ENCODE data around the gene MARCHF10. TPM values are rescaled to one million over a fixed set of nuclear protein-coding genes. Genes with fewer than 3 reads are reported as not detected.

MARCHF10 gene
- total RNA-seq, 1 experiment from 2014 or later: not detected

DNA sequence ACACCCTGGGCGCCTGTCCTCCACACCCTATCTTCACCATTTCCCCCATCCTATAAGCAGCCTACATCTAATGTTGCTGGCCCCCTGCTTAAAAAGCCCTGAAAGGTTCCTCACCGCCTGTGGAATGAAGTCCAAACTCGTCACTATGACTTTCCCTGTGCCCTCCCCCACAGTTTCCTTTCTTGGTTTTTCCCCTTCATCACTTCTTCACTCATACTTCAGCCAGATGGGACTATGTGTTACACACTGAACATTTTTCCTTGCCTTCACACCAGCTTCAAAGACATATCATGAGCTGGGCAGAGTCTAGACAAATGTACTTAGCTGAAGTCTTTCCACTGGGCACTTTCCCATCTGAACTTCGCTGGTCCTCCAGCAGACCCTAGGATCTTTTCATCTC, 1.5 kb upstream of the MARCHF10 start:
- H3K27ac ChIP-seq (ENCODE audit: low read length): no peak overlapping the region
- H3K9me3 ChIP-seq (ENCODE audit: low read length): no peaks in the 10 kb centered on the region
- no peak overlapping the region for H3K9ac ChIP-seq (ENCODE audit: low read length)
- peaks cover 3% of the 10 kb centered on the region; the same call in 1 of the 2 replicates for H3K4me1 ChIP-seq (ENCODE audit: low read length)
- H2AFZ ChIP-seq (ENCODE audit: low read length): no peak overlapping the region
- DNase-seq: no peak
- no peaks in the 10 kb centered on the region for H4K20me1 ChIP-seq (ENCODE audit: insufficient read depth, low read depth, low read length)
- H3K36me3 ChIP-seq (ENCODE audit: insufficient read depth, low read length): no peaks in the 10 kb centered on the region
- no peaks in the 10 kb centered on the region for H3K9me2 ChIP-seq (replicated peaks; ENCODE audit: insufficient read depth, low read length)
- H3K4me2 ChIP-seq (ENCODE audit: low read depth, low read length, poor library complexity, severe bottlenecking): no peak overlapping the region
- H3K79me2 ChIP-seq (ENCODE audit: low read length): no peaks in the 10 kb centered on the region
- H3K4me3 ChIP-seq (ENCODE audit: low read length): no peak overlapping the region
- no peaks in the 10 kb centered on the region; the same call in none of the 2 replicates for H3K27me3 ChIP-seq (ENCODE audit: low read length)

GRCh38 chr17:62808576-62808970, 459 bp upstream of the MARCHF10 start:
- no peak for DNase-seq
- Histone ChIP-seq H3K27me3 (ENCODE audit: low read length) (no peaks in the 10 kb centered on the region; the same call in 1 of the 2 replicates), H3K9me3 (ENCODE audit: low read length) (no peaks in the 10 kb centered on the region), H3K27ac (ENCODE audit: low read length) (no peak overlapping the region), H2AFZ (ENCODE audit: low read length) (no peak overlapping the region), H4K20me1 (ENCODE audit: insufficient read depth, low read depth, low read length) (no peaks in the 10 kb centered on the region), H3K4me1 (ENCODE audit: low read length) (peaks cover 3% of the 10 kb centered on the region; the same call in 1 of the 2 replicates), H3K9me2 (replicated peaks; ENCODE audit: insufficient read depth, low read length) (no peaks in the 10 kb centered on the region), H3K36me3 (ENCODE audit: insufficient read depth, low read length) (no peaks in the 10 kb centered on the region), H3K4me3 (ENCODE audit: low read length) (no peak overlapping the region), H3K79me2 (ENCODE audit: low read length) (no peaks in the 10 kb centered on the region), H3K9ac (ENCODE audit: low read length) (no peak overlapping the region), H3K4me2 (ENCODE audit: low read depth, low read length, poor library complexity, severe bottlenecking) (peak overlapping the region; percentile 44)

GRCh38 chr17:62805234-62805633, 2.9 kb downstream of the MARCHF10 start:
- Histone ChIP-seq H3K4me3 (ENCODE audit: low read length) (no peak overlapping the region), H3K36me3 (ENCODE audit: insufficient read depth, low read length) (no peaks in the 10 kb centered on the region), H3K9me2 (replicated peaks; ENCODE audit: insufficient read depth, low read length) (no peaks in the 10 kb centered on the region), H3K9me3 (ENCODE audit: low read length) (no peaks in the 10 kb centered on the region), H3K27ac (ENCODE audit: low read length) (no peak overlapping the region), H4K20me1 (ENCODE audit: insufficient read depth, low read depth, low read length) (no peaks in the 10 kb centered on the region), H3K4me2 (ENCODE audit: low read depth, low read length, poor library complexity, severe bottlenecking) (no peak overlapping the region), H3K9ac (ENCODE audit: low read length) (no peak overlapping the region), H3K27me3 (ENCODE audit: low read length) (no peaks in the 10 kb centered on the region; the same call in 1 of the 2 replicates), H3K79me2 (ENCODE audit: low read length) (no peaks in the 10 kb centered on the region), H3K4me1 (ENCODE audit: low read length) (peaks cover 3% of the 10 kb centered on the region; the same call in 1 of the 2 replicates), H2AFZ (ENCODE audit: low read length) (no peak overlapping the region)
- no peak for DNase-seq

DNA sequence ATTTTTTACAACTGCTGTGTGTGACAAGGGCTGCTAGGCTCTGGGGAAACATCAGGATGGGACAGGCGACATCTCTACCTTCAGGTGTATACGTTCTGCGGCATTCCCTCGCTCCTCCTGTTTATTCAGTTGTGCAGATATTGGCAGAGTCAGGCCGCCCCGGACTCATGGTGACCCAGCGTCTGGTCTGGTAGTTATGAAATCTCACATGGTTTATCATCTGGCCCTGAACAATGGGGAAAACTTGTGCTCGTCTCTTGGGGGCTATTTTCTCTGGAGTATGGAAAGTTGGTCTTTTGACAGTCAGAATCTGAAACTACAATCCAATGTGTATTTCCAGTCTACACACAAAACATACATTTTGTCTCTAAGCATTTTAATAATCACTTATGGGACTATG, 3.3 kb downstream of the MARCHF10 start:
- Histone ChIP-seq H3K4me1 (ENCODE audit: low read length) (peaks cover 3% of the 10 kb centered on the region; the same call in 1 of the 2 replicates), H3K9ac (ENCODE audit: low read length) (no peak overlapping the region), H3K36me3 (ENCODE audit: insufficient read depth, low read length) (no peaks in the 10 kb centered on the region), H3K9me3 (ENCODE audit: low read length) (no peaks in the 10 kb centered on the region), H3K79me2 (ENCODE audit: low read length) (no peaks in the 10 kb centered on the region), H2AFZ (ENCODE audit: low read length) (no peak overlapping the region), H4K20me1 (ENCODE audit: insufficient read depth, low read depth, low read length) (no peaks in the 10 kb centered on the region), H3K27me3 (ENCODE audit: low read length) (no peaks in the 10 kb centered on the region; the same call in 1 of the 2 replicates), H3K4me3 (ENCODE audit: low read length) (no peak overlapping the region), H3K27ac (ENCODE audit: low read length) (no peak overlapping the region), H3K4me2 (ENCODE audit: low read depth, low read length, poor library complexity, severe bottlenecking) (no peak overlapping the region), H3K9me2 (replicated peaks; ENCODE audit: insufficient read depth, low read length) (no peaks in the 10 kb centered on the region)
- no peak for DNase-seq

- Histone ChIP-seq H3K9me3 (ENCODE audit: low read length) (no peaks in the 10 kb centered on the region), H3K27ac (ENCODE audit: low read length) (no peak overlapping the region), H3K9me2 (replicated peaks; ENCODE audit: insufficient read depth, low read length) (no peaks in the 10 kb centered on the region), H3K4me1 (ENCODE audit: low read length) (peaks cover 3% of the 10 kb centered on the region; the same call in 1 of the 2 replicates), H3K4me2 (ENCODE audit: low read depth, low read length, poor library complexity, severe bottlenecking) (no peak overlapping the region), H4K20me1 (ENCODE audit: insufficient read depth, low read depth, low read length) (no peaks in the 10 kb centered on the region), H3K27me3 (ENCODE audit: low read length) (no peaks in the 10 kb centered on the region; the same call in 1 of the 2 replicates), H3K36me3 (ENCODE audit: insufficient read depth, low read length) (no peaks in the 10 kb centered on the region), H3K79me2 (ENCODE audit: low read length) (no peaks in the 10 kb centered on the region), H3K4me3 (ENCODE audit: low read length) (no peak overlapping the region), H2AFZ (ENCODE audit: low read length) (no peak overlapping the region), H3K9ac (ENCODE audit: low read length) (no peak overlapping the region)
- DNase-seq: no peak
These were observed 4.1 kb downstream of the MARCHF10 start for GRCh38 chr17:62804025-62804424.

GRCh38 chr17:62802561-62803205, 5.4 kb downstream of the MARCHF10 start:
- Histone ChIP-seq H3K9me2 (replicated peaks; ENCODE audit: insufficient read depth, low read length) (no peaks in the 10 kb centered on the region), H3K4me2 (ENCODE audit: low read depth, low read length, poor library complexity, severe bottlenecking) (no peak overlapping the region), H3K9ac (ENCODE audit: low read length) (no peak overlapping the region), H3K27me3 (ENCODE audit: low read length) (no peaks in the 10 kb centered on the region; the same call in 1 of the 2 replicates), H2AFZ (ENCODE audit: low read length) (no peak overlapping the region), H3K79me2 (ENCODE audit: low read length) (no peaks in the 10 kb centered on the region), H4K20me1 (ENCODE audit: insufficient read depth, low read depth, low read length) (no peaks in the 10 kb centered on the region), H3K9me3 (ENCODE audit: low read length) (no peaks in the 10 kb centered on the region), H3K4me3 (ENCODE audit: low read length) (no peak overlapping the region), H3K4me1 (ENCODE audit: low read length) (no peaks in the 10 kb centered on the region), H3K36me3 (ENCODE audit: insufficient read depth, low read length) (no peaks in the 10 kb centered on the region), H3K27ac (ENCODE audit: low read length) (no peak overlapping the region)
- DNase-seq: no peak

DNA sequence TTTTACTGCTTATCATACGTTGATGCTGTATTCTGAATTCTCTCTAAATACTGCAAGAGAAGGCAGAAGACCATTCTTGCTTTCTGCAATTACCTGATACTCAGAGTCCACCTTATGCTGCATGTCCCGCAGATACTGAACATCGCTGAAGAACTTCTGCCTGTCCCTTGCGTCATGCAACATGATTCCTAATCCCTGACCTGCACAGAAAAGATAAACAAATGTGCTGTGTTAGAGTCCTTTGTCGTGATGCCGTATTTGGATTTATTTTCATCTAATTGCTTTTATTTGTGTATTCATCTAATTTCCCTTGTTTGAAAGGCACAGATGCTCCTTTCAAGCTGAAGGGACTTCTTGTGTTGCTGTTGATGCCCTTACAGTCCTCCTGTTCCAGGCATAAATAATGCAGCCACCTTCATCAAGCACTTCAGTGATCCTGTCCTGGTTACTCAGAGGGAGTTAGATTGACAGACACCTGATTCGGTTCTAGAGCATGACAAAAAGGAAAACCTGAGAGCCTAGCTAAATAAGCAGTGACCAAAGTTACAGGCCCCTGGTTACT, 6.5 kb downstream of the MARCHF10 start:
- DNase-seq: no peak
- no peak overlapping the region for H3K4me3 ChIP-seq (ENCODE audit: low read length)
- no peaks in the 10 kb centered on the region for H3K4me1 ChIP-seq (ENCODE audit: low read length)
- no peak overlapping the region for H2AFZ ChIP-seq (ENCODE audit: low read length)
- H3K27me3 ChIP-seq (ENCODE audit: low read length): no peaks in the 10 kb centered on the region; the same call in 1 of the 2 replicates
- H3K9me3 ChIP-seq (ENCODE audit: low read length): no peaks in the 10 kb centered on the region
- no peak overlapping the region for H3K4me2 ChIP-seq (ENCODE audit: low read depth, low read length, poor library complexity, severe bottlenecking)
- no peak overlapping the region for H3K9ac ChIP-seq (ENCODE audit: low read length)
- H3K27ac ChIP-seq (ENCODE audit: low read length): no peak overlapping the region
- H3K9me2 ChIP-seq (replicated peaks; ENCODE audit: insufficient read depth, low read length): no peaks in the 10 kb centered on the region
- no peaks in the 10 kb centered on the region for H4K20me1 ChIP-seq (ENCODE audit: insufficient read depth, low read depth, low read length)
- H3K36me3 ChIP-seq (ENCODE audit: insufficient read depth, low read length): no peaks in the 10 kb centered on the region
- no peaks in the 10 kb centered on the region for H3K79me2 ChIP-seq (ENCODE audit: low read length)

GRCh38 chr17:62800585-62800984, 7.5 kb downstream of the MARCHF10 start:
- Histone ChIP-seq H3K9me2 (replicated peaks; ENCODE audit: insufficient read depth, low read length) (no peaks in the 10 kb centered on the region), H3K4me1 (ENCODE audit: low read length) (no peaks in the 10 kb centered on the region), H4K20me1 (ENCODE audit: insufficient read depth, low read depth, low read length) (no peaks in the 10 kb centered on the region), H3K4me3 (ENCODE audit: low read length) (no peak overlapping the region), H3K27ac (ENCODE audit: low read length) (no peak overlapping the region), H3K9me3 (ENCODE audit: low read length) (no peaks in the 10 kb centered on the region), H2AFZ (ENCODE audit: low read length) (no peak overlapping the region), H3K4me2 (ENCODE audit: low read depth, low read length, poor library complexity, severe bottlenecking) (no peak overlapping the region), H3K9ac (ENCODE audit: low read length) (no peak overlapping the region), H3K27me3 (ENCODE audit: low read length) (no peaks in the 10 kb centered on the region), H3K79me2 (ENCODE audit: low read length) (no peaks in the 10 kb centered on the region), H3K36me3 (ENCODE audit: insufficient read depth, low read length) (no peaks in the 10 kb centered on the region)
- DNase-seq: no peak
